ENCODE measurements around the gene LEMD3. TPM values are rescaled to one million over a fixed set of nuclear protein-coding genes. Genes with fewer than 3 reads are reported as not detected.
A peak's percentile ranks its signal among the peaks of the same experiment; 100 is the strongest.

The LEMD3 gene
- total RNA-seq, 2 experiments from 2014 or later, result 29.0 to 45.5 TPM

DNA sequence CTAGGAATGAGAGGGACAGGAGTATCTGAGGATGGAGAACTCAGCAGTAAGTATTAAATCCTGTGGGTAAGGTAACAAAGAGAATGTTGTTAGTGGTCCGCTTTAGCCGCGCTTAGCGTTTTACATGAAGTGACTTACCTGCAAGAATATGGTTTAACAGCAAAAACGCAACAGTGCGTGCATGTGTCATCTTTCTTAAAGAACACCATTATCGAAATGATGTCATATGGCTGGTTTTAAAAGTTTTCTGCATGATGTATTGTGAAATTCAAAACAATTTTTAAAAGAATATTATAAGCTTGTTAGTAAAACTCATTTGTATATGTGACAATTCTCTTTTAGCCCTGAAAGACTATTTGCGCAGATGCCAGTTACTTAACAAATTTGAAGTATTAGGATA lies 1.7 kb downstream of the LEMD3 start:
- H3K27ac ChIP-seq (ENCODE audit: low read depth, low read length, poor library complexity, severe bottlenecking), result no peak overlapping the region
- H3K4me3 ChIP-seq (ENCODE audit: low read depth, low read length, poor library complexity, severe bottlenecking), result peak overlapping the region; percentile 95
- H3K9me2 ChIP-seq (ENCODE audit: insufficient read depth, low read length), result no peaks in the 10 kb centered on the region
- intact Hi-C loops (cut with micrococcal nuclease; ENCODE audit: unreplicated experiment), result no loop called here
- peaks cover 31% of the 10 kb centered on the region for H3K4me1 ChIP-seq (ENCODE audit: insufficient read depth, low read length, poor library complexity, severe bottlenecking)
- TF ChIP-seq, protein P1, sequence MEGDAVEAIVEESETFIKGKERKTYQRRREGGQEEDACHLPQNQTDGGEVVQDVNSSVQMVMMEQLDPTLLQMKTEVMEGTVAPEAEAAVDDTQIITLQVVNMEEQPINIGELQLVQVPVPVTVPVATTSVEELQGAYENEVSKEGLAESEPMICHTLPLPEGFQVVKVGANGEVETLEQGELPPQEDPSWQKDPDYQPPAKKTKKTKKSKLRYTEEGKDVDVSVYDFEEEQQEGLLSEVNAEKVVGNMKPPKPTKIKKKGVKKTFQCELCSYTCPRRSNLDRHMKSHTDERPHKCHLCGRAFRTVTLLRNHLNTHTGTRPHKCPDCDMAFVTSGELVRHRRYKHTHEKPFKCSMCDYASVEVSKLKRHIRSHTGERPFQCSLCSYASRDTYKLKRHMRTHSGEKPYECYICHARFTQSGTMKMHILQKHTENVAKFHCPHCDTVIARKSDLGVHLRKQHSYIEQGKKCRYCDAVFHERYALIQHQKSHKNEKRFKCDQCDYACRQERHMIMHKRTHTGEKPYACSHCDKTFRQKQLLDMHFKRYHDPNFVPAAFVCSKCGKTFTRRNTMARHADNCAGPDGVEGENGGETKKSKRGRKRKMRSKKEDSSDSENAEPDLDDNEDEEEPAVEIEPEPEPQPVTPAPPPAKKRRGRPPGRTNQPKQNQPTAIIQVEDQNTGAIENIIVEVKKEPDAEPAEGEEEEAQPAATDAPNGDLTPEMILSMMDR (conservative IDR thresholded peaks at IDR 0.05; ENCODE audit: low read length), result no peak
- TF ChIP-seq EZH2phosphoT487 (IDR thresholded peaks at IDR 0.05; ENCODE audit: borderline replicate concordance, low read depth, low read length), result no peak
- H3K36me3 ChIP-seq (ENCODE audit: insufficient read depth, low read length), result peaks cover 39% of the 10 kb centered on the region
- peaks cover 41% of the 10 kb centered on the region for H4K20me1 ChIP-seq (ENCODE audit: insufficient read depth, low read length)
- H3K79me2 ChIP-seq (ENCODE audit: insufficient read depth, low read depth, low read length), result peaks cover 68% of the 10 kb centered on the region
- no peaks in the 10 kb centered on the region for H3K9me3 ChIP-seq (ENCODE audit: low read length)
- DNase-seq (ENCODE audit: low spot score), result no peak
- BruUV-seq (replicated peaks), result TSS peak; percentile 43
- POLR2A ChIA-PET, result interaction anchor here (0.6 to 2.5 kb wide), 6 partner anchors 9 to 581 kb away, joined by 3 to 13 read pairs (median 4); no protein-coding TSS in a partner anchor
- H3K4me2 ChIP-seq (ENCODE audit: low read length), result peak overlapping the region; percentile 93
- no peak overlapping the region for H2AFZ ChIP-seq (ENCODE audit: low read length)
- CTCF ChIA-PET (ENCODE audit: unreplicated experiment), result no interaction called here

DNA sequence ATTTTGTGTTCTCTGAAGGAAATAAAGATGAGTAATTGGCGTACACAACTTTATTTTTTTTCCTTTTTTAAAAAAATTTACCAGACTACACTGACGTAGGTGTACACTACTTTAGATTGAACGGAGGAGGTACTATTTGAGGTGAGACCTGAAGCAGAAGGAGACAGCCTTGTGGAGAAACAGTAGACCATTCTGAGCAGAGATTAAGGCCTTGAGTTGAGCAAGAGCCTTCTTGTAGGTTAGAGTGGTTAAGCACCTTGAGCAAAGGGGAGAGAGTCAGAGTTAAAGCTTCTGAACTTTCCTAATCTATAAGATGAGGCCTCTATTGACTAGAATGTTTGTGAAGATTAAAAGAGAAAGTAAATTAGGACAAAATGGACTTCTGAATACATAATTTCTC lies 2.5 kb downstream of the LEMD3 start:
- Histone ChIP-seq H3K9me2 (ENCODE audit: insufficient read depth, low read length) (no peaks in the 10 kb centered on the region), H3K9me3 (ENCODE audit: low read length) (no peaks in the 10 kb centered on the region), H3K4me2 (ENCODE audit: low read length) (peak overlapping the region; percentile 93), H3K4me1 (ENCODE audit: insufficient read depth, low read length, poor library complexity, severe bottlenecking) (peaks cover 31% of the 10 kb centered on the region), H2AFZ (ENCODE audit: low read length) (no peak overlapping the region), H3K27ac (ENCODE audit: low read depth, low read length, poor library complexity, severe bottlenecking) (no peak overlapping the region), H4K20me1 (ENCODE audit: insufficient read depth, low read length) (peaks cover 49% of the 10 kb centered on the region), H3K4me3 (ENCODE audit: low read depth, low read length, poor library complexity, severe bottlenecking) (peak overlapping the region; percentile 95), H3K36me3 (ENCODE audit: insufficient read depth, low read length) (peaks cover 47% of the 10 kb centered on the region), H3K79me2 (ENCODE audit: insufficient read depth, low read depth, low read length) (peaks cover 76% of the 10 kb centered on the region)
- ChIA-PET CTCF (ENCODE audit: unreplicated experiment) (no interaction called here), POLR2A (interaction anchor here (0.6 to 2.5 kb wide), 11 partner anchors 8 to 582 kb away, joined by 3 to 13 read pairs (median 4); no protein-coding TSS in a partner anchor)
- DNase-seq (ENCODE audit: low spot score), result peak; percentile 47
- no TSS peak for BruUV-seq (replicated peaks)
- TF ChIP-seq, protein P1 (conservative IDR thresholded peaks at IDR 0.05; ENCODE audit: low read length), result no peak
- no peak for TF ChIP-seq EZH2phosphoT487 (IDR thresholded peaks at IDR 0.05; ENCODE audit: borderline replicate concordance, low read depth, low read length)
- intact Hi-C loops (cut with micrococcal nuclease; ENCODE audit: unreplicated experiment), result loop anchor here (2.0 kb wide), 1 partner anchor 37 kb away; no protein-coding TSS in a partner anchor

DNA sequence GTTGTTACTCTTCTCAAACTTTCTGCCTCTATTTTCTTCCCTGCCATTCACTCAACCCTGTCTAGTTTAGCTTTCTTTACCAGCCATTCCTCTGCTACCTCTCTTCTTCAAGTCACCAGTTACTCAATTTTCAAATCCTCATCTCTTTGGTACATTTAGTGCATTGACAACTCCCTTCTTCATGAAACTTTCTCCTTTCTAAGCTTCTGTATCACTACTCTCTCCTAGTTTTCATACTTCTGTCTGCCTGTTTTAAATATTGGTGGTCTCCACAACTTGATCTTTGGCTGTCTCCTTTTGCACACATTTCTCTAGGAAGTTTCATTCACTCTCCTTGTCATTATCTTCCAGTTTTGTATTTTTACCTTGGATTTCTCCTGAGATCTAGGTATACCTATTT lies 6.0 kb downstream of the LEMD3 start:
- peaks cover 27% of the 10 kb centered on the region for H3K4me1 ChIP-seq (ENCODE audit: insufficient read depth, low read length, poor library complexity, severe bottlenecking)
- no peak overlapping the region for H3K4me3 ChIP-seq (ENCODE audit: low read depth, low read length, poor library complexity, severe bottlenecking)
- DNase-seq (ENCODE audit: low spot score), result no peak
- no peak overlapping the region for H3K4me2 ChIP-seq (ENCODE audit: low read length)
- ChIA-PET POLR2A (interaction anchor here (0.6 to 1.0 kb wide), 2 partner anchors 8 to 507 kb away, joined by 3 to 4 read pairs; no protein-coding TSS in a partner anchor), CTCF (ENCODE audit: unreplicated experiment) (no interaction called here)
- H3K9me2 ChIP-seq (ENCODE audit: insufficient read depth, low read length), result no peaks in the 10 kb centered on the region
- H3K9me3 ChIP-seq (ENCODE audit: low read length), result no peaks in the 10 kb centered on the region
- no peak for TF ChIP-seq EZH2phosphoT487 (IDR thresholded peaks at IDR 0.05; ENCODE audit: borderline replicate concordance, low read depth, low read length)
- TF ChIP-seq, protein P1 (conservative IDR thresholded peaks at IDR 0.05; ENCODE audit: low read length), result no peak
- peaks cover 87% of the 10 kb centered on the region for H3K79me2 ChIP-seq (ENCODE audit: insufficient read depth, low read depth, low read length)
- peaks cover 69% of the 10 kb centered on the region for H3K36me3 ChIP-seq (ENCODE audit: insufficient read depth, low read length)
- intact Hi-C loops (cut with micrococcal nuclease; ENCODE audit: unreplicated experiment), result no loop called here
- peaks cover 54% of the 10 kb centered on the region for H4K20me1 ChIP-seq (ENCODE audit: insufficient read depth, low read length)
- no TSS peak for BruUV-seq (replicated peaks)
- no peak overlapping the region for H2AFZ ChIP-seq (ENCODE audit: low read length)
- H3K27ac ChIP-seq (ENCODE audit: low read depth, low read length, poor library complexity, severe bottlenecking), result no peak overlapping the region
